ACC112 (cell line): ENCODE data around the gene DBH.

Experiments used
- H2AFZ ChIP-seq: fragments of 200-600 bp; sonication (generic); one replicate; pipeline ENCODE4 v1.6.0; 2017; ENCODE audit warnings: antibody characterized with exemption, low read length; ENCODE audit not compliant: unreplicated experiment
- H3K27ac ChIP-seq: fragments of 200-600 bp; sonication (generic); 2 replicates; pipeline ENCODE4 v1.5.1; 2014; ENCODE audit warnings: low read depth, mild to moderate bottlenecking, antibody characterized with exemption, low read length, moderate library complexity
- H3K27me3 ChIP-seq: fragments of 200-600 bp; sonication (generic); 2 replicates; pipeline ENCODE4 v1.6.1; 2014; ENCODE audit warnings: mild to moderate bottlenecking, antibody characterized with exemption, low read length, moderate library complexity, mixed read lengths; ENCODE audit not compliant: insufficient read depth
- H3K36me3 ChIP-seq: fragments of 200-600 bp; sonication (generic); 2 replicates; pipeline ENCODE4 v1.6.1; 2016; ENCODE audit warnings: mild to moderate bottlenecking, antibody characterized with exemption, low read length, moderate library complexity, mixed read lengths; ENCODE audit not compliant: insufficient read depth
- H3K4me1 ChIP-seq: fragments of 200-600 bp; sonication (generic); one replicate; pipeline ENCODE4 v1.6.1; 2016; ENCODE audit warnings: low read length, mixed read lengths; ENCODE audit not compliant: insufficient read depth, unreplicated experiment, control insufficient read depth
- H3K4me3 ChIP-seq: fragments of 200-600 bp; sonication (generic); 2 replicates; pipeline ENCODE4 v1.5.1; 2014; ENCODE audit warnings: mild to moderate bottlenecking, low read depth, low read length
- H3K79me2 ChIP-seq: fragments of 200-600 bp; sonication (generic); one replicate; pipeline ENCODE4 v1.6.0; 2016; ENCODE audit warnings: low read length; ENCODE audit not compliant: control insufficient read depth, unreplicated experiment, insufficient read depth

The DBH gene

DNA sequence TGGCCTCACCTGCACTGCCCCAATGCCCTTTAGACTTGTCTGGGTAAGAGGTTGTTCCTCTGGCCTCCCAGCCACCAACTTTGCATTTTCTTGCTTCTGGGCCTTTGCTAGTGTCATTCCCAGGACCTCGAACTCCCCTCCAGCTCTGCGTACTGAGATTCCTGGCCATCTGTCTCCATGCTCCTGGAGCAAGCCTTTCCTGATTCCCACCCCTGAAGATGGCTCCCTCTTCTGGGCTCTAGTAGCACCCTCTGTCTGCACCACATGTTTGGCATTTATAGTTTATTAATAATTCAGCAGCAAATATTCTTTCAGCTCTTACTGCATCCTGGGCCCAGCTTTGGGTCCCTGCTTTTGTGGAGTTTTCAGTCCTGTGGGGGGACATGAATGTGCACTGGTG lies 41.9 kb upstream of the DBH start:
- Histone ChIP-seq H3K79me2 (no peaks in the 10 kb centered on the region), H3K4me1 (no peaks in the 10 kb centered on the region), H3K27me3 (peaks cover 23% of the 10 kb centered on the region; the same call in 1 of the 2 replicates), H2AFZ (no peak overlapping the region), H3K27ac (no peak overlapping the region), H3K4me3 (no peak overlapping the region), H3K36me3 (no peaks in the 10 kb centered on the region)

DNA sequence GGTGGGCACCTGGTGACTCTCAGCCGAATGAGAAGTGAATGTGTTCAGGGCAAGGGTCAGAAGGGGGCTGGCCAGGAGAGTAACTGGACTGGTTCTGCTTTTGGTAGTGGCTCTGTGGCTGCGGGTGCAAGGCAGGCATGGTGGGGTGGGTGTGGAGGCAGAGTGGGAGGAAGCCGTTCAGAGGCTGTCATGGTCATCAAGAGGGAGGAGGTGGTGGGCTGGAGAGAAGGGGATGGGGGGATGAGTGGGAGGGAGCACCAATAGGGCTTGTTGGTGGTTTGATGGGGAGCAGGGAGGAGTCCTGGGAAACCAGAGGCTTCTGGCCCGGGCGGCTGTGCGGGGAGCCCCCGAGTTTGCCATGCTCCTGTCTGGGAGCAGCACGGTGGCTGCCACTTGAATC lies 40.3 kb upstream of the DBH start:
- H3K79me2 ChIP-seq, result no peaks in the 10 kb centered on the region
- no peaks in the 10 kb centered on the region for H3K4me1 ChIP-seq

DNA sequence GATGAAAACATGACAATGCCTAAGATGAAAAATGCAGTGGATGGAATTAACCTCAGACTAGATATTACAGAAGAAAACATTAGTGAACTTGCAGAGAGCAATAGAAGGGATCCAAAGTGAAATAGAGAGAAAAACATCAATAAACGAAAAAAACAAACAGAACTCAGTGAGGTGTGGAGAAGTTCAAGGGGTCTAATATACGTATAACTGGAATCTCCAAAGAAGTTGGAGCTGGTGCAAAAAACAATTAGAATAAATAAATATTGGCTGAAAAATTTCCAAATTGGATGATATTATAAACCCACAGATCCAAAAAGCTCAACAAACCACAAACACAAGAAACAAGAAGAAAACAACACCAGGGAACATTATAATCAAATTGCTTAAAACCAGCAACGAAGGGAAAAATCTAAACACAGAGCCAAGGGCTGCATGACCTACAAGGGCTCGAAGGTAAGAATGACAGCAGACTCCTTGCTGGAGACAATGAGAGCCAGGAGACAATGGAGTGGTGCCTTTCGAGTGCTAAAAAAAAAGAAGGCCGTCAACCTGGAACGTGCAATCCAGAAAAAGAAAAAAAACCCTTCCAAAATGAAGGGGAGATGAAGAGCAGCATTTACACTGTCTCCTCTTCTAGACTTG lies 38.7 kb upstream of the DBH start:
- H3K4me1 ChIP-seq, result no peaks in the 10 kb centered on the region
- H3K4me3 ChIP-seq, result no peak overlapping the region
- H3K36me3 ChIP-seq, result no peaks in the 10 kb centered on the region
- H2AFZ ChIP-seq, result no peak overlapping the region
- no peak overlapping the region for H3K27ac ChIP-seq
- peaks cover 38% of the 10 kb centered on the region for H3K27me3 ChIP-seq
- no peaks in the 10 kb centered on the region for H3K79me2 ChIP-seq

More for the DNA sequence above, 40.3 kb upstream of the DBH start:
- Histone ChIP-seq H3K4me3 (no peak overlapping the region), H3K27ac (no peak overlapping the region), H3K27me3 (peaks cover 26% of the 10 kb centered on the region; the same call in 1 of the 2 replicates), H2AFZ (no peak overlapping the region), H3K36me3 (no peaks in the 10 kb centered on the region)

DNA sequence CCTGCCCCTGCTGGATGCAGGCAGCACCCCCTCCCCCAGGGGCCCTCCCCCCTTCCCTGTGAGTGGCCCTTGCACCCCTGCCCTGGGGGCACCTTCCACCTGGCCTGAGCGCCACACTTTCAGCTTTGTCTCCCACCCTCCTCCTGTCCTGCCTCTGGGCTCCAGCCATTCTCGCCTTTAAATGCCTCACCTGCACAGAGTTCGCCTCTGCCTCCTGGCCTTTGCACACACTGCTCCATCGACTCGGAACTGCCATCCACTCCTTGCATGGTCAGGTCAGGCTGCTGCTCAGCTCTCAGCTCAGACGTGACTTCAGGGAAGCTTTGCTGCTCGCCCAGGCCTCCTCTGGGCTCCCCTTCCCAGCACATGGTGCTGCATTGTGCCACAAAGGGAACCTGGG lies 37.2 kb upstream of the DBH start:
- H3K4me1 ChIP-seq, result no peaks in the 10 kb centered on the region
- H3K36me3 ChIP-seq, result no peaks in the 10 kb centered on the region
- H3K4me3 ChIP-seq, result no peak overlapping the region
- H3K79me2 ChIP-seq, result no peaks in the 10 kb centered on the region
- peaks cover 50% of the 10 kb centered on the region for H3K27me3 ChIP-seq
- H3K27ac ChIP-seq, result no peak overlapping the region
- no peak overlapping the region for H2AFZ ChIP-seq

DNA sequence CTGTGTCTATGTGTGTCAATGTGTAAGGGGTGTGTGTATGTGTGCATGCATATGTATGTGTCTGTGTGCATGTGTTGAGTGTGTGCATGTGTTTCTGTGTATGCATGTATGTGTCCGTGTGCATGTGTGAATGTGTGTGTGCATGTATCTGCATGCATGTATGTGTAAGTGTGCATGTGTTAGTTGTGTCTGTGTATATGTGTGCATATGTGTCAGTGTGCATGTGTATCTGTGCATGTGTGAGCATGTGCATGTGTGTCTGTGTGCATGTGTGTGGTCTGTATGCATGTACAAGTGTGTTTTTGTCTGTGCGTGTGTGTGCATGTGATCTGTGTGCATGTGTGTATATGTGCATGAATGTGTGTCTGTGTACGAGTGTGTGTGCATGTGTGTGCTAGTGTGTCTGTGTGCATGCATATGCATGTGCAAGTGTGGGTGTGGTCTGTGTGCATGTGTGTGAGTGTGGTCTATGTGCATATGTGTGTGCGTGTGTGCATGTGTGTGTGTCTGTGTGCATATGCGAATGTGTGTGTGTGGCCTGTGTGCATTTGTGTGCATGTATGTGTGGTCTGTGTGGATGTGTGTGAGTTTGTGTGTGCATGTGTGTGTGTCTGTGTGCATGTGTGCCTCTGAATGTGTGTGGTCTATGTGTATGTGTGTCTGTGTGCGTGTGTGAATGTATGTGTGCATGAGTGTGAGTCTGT lies 36.5 kb upstream of the DBH start:
- H3K79me2 ChIP-seq, result no peaks in the 10 kb centered on the region

DNA sequence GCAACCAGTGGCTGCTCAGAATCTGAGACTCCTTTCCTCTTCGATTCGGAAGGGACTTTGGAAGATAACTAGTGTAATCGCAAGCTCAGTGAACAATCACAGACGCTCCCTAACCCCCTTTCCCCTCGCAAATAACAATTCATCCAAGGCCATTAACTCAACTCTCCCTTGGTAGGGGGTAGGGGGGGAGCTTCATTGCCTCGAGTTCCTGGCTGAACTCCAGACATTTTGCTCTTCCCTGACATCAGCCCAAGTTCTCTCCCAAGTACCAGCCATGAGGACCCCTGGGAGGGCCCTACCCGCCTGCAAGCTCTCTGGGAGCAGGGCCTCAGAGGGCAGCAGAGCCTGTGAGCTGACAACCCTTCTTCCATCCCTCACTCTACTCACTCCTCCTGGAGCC lies 35.4 kb upstream of the DBH start:
- Histone ChIP-seq H3K27ac (no peak overlapping the region), H3K27me3 (peaks cover 53% of the 10 kb centered on the region), H3K36me3 (no peaks in the 10 kb centered on the region), H2AFZ (no peak overlapping the region), H3K79me2 (no peaks in the 10 kb centered on the region), H3K4me1 (no peaks in the 10 kb centered on the region), H3K4me3 (no peak overlapping the region)

More for the DNA sequence above, 36.5 kb upstream of the DBH start:
- H3K27me3 ChIP-seq, result peaks cover 46% of the 10 kb centered on the region
- H3K27ac ChIP-seq, result no peak overlapping the region
- no peaks in the 10 kb centered on the region for H3K36me3 ChIP-seq
- H3K4me1 ChIP-seq, result no peaks in the 10 kb centered on the region
- no peak overlapping the region for H2AFZ ChIP-seq
- no peak overlapping the region for H3K4me3 ChIP-seq

DNA sequence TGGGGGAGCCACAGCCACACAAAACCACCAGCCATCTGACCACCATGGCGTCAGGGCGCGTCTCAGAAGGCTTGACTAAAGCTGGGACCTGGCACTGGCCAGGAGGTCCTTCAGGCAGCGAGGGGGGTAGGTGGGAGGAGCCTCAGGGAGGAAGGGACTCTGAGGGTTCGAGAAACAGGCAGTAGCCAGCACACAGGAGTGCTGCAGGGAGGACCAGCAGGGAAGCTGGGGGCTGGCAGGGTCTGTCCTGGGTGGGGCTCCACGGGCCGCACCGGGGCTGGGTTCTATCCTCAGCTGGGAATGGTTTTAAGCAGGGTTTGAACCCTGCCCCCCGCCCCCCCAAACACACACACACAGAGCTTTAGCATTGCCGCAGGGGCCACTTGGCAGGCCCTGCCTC lies 34.4 kb upstream of the DBH start:
- H3K27me3 ChIP-seq, result peaks cover 58% of the 10 kb centered on the region
- no peaks in the 10 kb centered on the region for H3K4me1 ChIP-seq
- no peak overlapping the region for H3K27ac ChIP-seq
- no peak overlapping the region for H3K4me3 ChIP-seq
- no peak overlapping the region for H2AFZ ChIP-seq
- H3K79me2 ChIP-seq, result no peaks in the 10 kb centered on the region
- no peaks in the 10 kb centered on the region for H3K36me3 ChIP-seq

DNA sequence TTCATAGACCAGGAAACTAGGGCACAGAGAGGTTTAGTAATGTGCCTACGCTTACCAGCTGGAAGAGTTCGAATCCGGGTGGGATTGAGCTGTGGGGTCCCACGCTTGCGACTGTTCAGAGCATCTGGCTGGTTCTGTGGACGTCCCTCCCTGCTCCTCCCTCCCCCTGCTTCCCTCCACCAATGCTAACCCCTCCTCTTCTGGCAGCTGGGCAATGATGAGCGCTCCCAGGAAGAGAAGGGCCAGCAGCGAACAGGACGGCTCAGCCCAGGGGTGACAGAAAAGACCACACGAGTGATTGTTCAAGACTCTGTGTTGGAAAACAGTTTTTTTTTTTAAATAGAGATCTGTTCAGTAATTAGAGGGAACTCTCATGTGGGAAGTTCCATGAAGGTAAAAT lies 33.9 kb upstream of the DBH start:
- no peak overlapping the region for H2AFZ ChIP-seq
- peaks cover 58% of the 10 kb centered on the region for H3K27me3 ChIP-seq
- no peaks in the 10 kb centered on the region for H3K36me3 ChIP-seq
- no peak overlapping the region for H3K4me3 ChIP-seq
- H3K27ac ChIP-seq, result no peak overlapping the region
- H3K79me2 ChIP-seq, result no peaks in the 10 kb centered on the region
- H3K4me1 ChIP-seq, result no peaks in the 10 kb centered on the region

DNA sequence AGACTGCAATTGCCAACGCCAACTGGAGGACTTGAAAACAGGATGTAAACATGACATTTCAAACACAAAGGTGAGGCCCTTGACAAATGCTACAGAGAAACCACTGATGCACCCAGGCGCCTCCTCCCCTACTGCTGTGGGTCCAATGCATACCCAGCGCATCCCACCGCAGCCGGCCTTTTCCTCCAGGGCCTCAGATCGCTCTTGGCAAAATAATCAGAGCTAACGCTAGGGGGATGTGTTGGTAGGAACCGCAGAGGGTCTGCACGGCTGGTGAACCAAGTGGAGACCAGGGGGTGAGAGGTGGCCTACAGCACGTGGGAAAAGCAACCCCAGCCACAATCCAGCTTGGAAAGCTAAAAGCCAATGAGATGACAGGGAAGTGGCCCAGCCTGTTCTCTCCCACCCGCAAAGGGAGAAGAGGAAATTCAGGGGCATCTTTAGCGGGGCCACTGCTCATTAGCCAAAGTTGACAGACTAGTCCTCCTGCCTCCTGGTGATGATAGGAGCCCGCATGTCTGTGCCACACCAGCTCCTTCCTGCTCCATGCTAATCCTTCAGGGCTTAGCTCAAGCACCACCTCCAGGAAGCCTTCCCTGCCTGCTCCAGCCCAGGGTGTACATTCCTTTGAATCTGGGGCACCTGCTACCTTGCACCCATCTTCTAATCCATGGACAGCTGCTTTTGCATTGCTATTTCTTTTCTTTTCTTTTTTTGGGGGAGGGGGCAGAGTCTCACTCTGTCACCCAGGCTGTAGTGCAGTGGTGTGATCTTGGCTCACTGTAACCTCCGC lies 32.8 kb upstream of the DBH start:
- Histone ChIP-seq H3K36me3 (no peaks in the 10 kb centered on the region), H3K27ac (no peak overlapping the region), H2AFZ (no peak overlapping the region), H3K27me3 (peaks cover 64% of the 10 kb centered on the region), H3K4me1 (no peaks in the 10 kb centered on the region), H3K4me3 (no peak overlapping the region), H3K79me2 (no peaks in the 10 kb centered on the region)

DNA sequence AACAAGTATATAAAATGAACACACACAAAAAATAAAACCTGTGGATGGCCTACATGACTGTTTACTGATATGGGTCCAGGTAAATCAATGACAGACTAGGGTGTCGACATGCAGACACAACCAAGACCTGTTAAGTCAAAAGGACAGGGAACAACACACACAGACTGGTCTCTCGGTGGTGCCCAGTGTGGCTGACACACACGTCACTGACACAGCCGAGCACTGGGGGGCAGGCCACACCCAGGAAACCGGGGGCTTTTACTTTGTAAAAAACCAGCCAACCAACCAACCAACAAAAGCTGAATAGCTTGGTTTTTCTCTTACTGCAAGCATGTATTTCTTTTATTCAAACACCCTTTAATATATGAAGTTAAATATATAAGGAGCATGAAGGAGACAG lies 31.9 kb upstream of the DBH start:
- Histone ChIP-seq H2AFZ (no peak overlapping the region), H3K4me1 (no peaks in the 10 kb centered on the region), H3K4me3 (no peak overlapping the region), H3K27ac (no peak overlapping the region), H3K36me3 (no peaks in the 10 kb centered on the region), H3K79me2 (no peaks in the 10 kb centered on the region), H3K27me3 (peaks cover 71% of the 10 kb centered on the region)
